WTC11 (cell line): ENCODE results near the gene CIAPIN1. TPM values are rescaled to one million over a fixed set of nuclear protein-coding genes. Genes with fewer than 3 reads are reported as not detected.

Source experiments
- ARID4B ChIP-seq: sonication (generic); formaldehyde crosslinking; IDR thresholded peaks from 2 replicates; pipeline ENCODE4 v1.8.0; 2023; ENCODE audit warnings: missing genetic modification reagents, mild to moderate bottlenecking, borderline replicate concordance
- ATF1 ChIP-seq: sonication (generic); formaldehyde crosslinking; IDR thresholded peaks from 2 replicates; pipeline ENCODE4 v1.8.1; 2023; ENCODE audit warnings: mild to moderate bottlenecking, moderate library complexity, missing genetic modification reagents
- CTCF ChIP-seq: fragments of 200-600 bp; IDR thresholded peaks from 2 replicates; pipeline ENCODE4 v1.8.0; 2022; ENCODE audit warnings: antibody characterized with exemption
- E2F5 ChIP-seq: sonication (generic); formaldehyde crosslinking; IDR thresholded peaks from 2 replicates; pipeline ENCODE4 v1.8.1; 2022; ENCODE audit warnings: mild to moderate bottlenecking, moderate library complexity, missing genetic modification reagents
- FOXK1 ChIP-seq: sonication (generic); formaldehyde crosslinking; IDR thresholded peaks from 2 replicates; pipeline ENCODE4 v1.8.0; 2022; ENCODE audit warnings: mild to moderate bottlenecking, moderate library complexity, missing genetic modification reagents
- FOXP1 ChIP-seq: sonication (generic); formaldehyde crosslinking; IDR thresholded peaks from 2 replicates; pipeline ENCODE4 v1.8.0; 2022; ENCODE audit warnings: missing genetic modification reagents, mild to moderate bottlenecking, moderate library complexity, borderline replicate concordance
- GABPB1 ChIP-seq: sonication (generic); formaldehyde crosslinking; IDR thresholded peaks from 2 replicates; pipeline ENCODE4 v1.8.1; 2023; ENCODE audit warnings: mild to moderate bottlenecking, missing genetic modification reagents
- IRF1 ChIP-seq: sonication (generic); formaldehyde crosslinking; IDR thresholded peaks from 2 replicates; pipeline ENCODE4 v1.8.0; 2023; ENCODE audit warnings: missing genetic modification reagents
- JUN ChIP-seq: sonication (generic); formaldehyde crosslinking; IDR thresholded peaks from 2 replicates; pipeline ENCODE4 v1.8.0; 2023; ENCODE audit warnings: mild to moderate bottlenecking, missing genetic modification reagents
- KAT7 ChIP-seq: sonication (generic); formaldehyde crosslinking; IDR thresholded peaks from 2 replicates; pipeline ENCODE4 v1.8.1; 2023; ENCODE audit warnings: missing genetic modification reagents, mild to moderate bottlenecking, borderline replicate concordance
- MAX ChIP-seq: sonication (generic); formaldehyde crosslinking; IDR thresholded peaks from 2 replicates; pipeline ENCODE4 v1.8.0; 2022; ENCODE audit warnings: mild to moderate bottlenecking, missing genetic modification reagents
- MLX ChIP-seq: sonication (generic); formaldehyde crosslinking; IDR thresholded peaks from 2 replicates; pipeline ENCODE4 v1.8.1; 2023; ENCODE audit warnings: mild to moderate bottlenecking, missing genetic modification reagents, moderate library complexity
- OVOL2 ChIP-seq: fragments of 250-450 bp; sonication (Bioruptor Pico); IDR thresholded peaks from 2 replicates; pipeline ENCODE4 v1.9.0; 2021; ENCODE audit warnings: mild to moderate bottlenecking, borderline replicate concordance
- SOX15 ChIP-seq: fragments of 250-450 bp; sonication (Bioruptor Pico); IDR thresholded peaks from 2 replicates; pipeline ENCODE4 v1.9.0; 2021; ENCODE audit warnings: mild to moderate bottlenecking
- TCF7 ChIP-seq: sonication (generic); formaldehyde crosslinking; IDR thresholded peaks from 2 replicates; pipeline ENCODE4 v1.8.0; 2022; ENCODE audit warnings: mild to moderate bottlenecking, low read depth, missing genetic modification reagents, moderate library complexity
- USF2 ChIP-seq: sonication (generic); formaldehyde crosslinking; IDR thresholded peaks from 2 replicates; pipeline ENCODE4 v1.8.1; 2023; ENCODE audit warnings: mild to moderate bottlenecking, missing genetic modification reagents, moderate library complexity
- ZBTB21 ChIP-seq: sonication (generic); formaldehyde crosslinking; IDR thresholded peaks from 2 replicates; pipeline ENCODE4 v1.8.1; 2023; ENCODE audit warnings: mild to moderate bottlenecking, missing genetic modification reagents, borderline replicate concordance
- ZNF121 ChIP-seq: sonication (generic); formaldehyde crosslinking; IDR thresholded peaks from 2 replicates; pipeline ENCODE4 v1.8.0; 2023; ENCODE audit warnings: missing genetic modification reagents
- ZNF232 ChIP-seq: sonication (generic); formaldehyde crosslinking; IDR thresholded peaks from 2 replicates; pipeline ENCODE4 v1.8.0; 2022; ENCODE audit warnings: mild to moderate bottlenecking, missing genetic modification reagents
- ZNF416 ChIP-seq: fragments of 250-450 bp; sonication (Bioruptor Pico); IDR thresholded peaks from 2 replicates; pipeline ENCODE4 v1.9.0; 2021; ENCODE audit warnings: mild to moderate bottlenecking, inconsistent platforms
- total RNA-seq: library from RNA; stranded (reverse); gene quantifications from 3 replicates; pipeline ENCODE4 v1.2.3, GENCODE V29; 2021

The CIAPIN1 gene
- total RNA-seq, 1 experiment from 2014 or later: 87.9 TPM

- TF ChIP-seq MLX (CRISPR knock-in tag) (peak; percentile 83; the same call in 1 of the 2 replicates), ZBTB21 (CRISPR knock-in tag) (no peak), IRF1 (no peak), ZNF416 (CRISPR knock-in tag) (peak; percentile 68; the same call in 1 of the 2 replicates), E2F5 (CRISPR knock-in tag) (peak; percentile 68; the same call in 1 of the 2 replicates), SOX15 (CRISPR knock-in tag) (no peak), ARID4B (CRISPR knock-in tag) (peak; percentile 83; the same call in 1 of the 2 replicates), USF2 (no peak), ZNF232 (CRISPR knock-in tag) (0 out of 2 replicates have a peak, but pooled peaks have one; percentile 34), MAX (CRISPR knock-in tag) (peak; percentile 78), GABPB1 (CRISPR knock-in tag) (peak; percentile 88), KAT7 (0 out of 2 replicates have a peak, but pooled peaks have one; percentile 68), ATF1 (CRISPR knock-in tag) (0 out of 2 replicates have a peak, but pooled peaks have one; percentile 38), FOXP1 (CRISPR knock-in tag) (peak; percentile 95), TCF7 (CRISPR knock-in tag) (0 out of 2 replicates have a peak, but pooled peaks have one; percentile 54), OVOL2 (CRISPR knock-in tag) (0 out of 2 replicates have a peak, but pooled peaks have one; percentile 67), CTCF (peak; percentile 95), JUN (peak; percentile 30; the same call in 1 of the 2 replicates), ZNF121 (CRISPR knock-in tag) (no peak), FOXK1 (peak; percentile 90)
Measured at GRCh38 chr16:57462209-57462977, 15.2 kb upstream of the CIAPIN1 start, which contains the start of gene POLR2C (continued).
